Liver (tissue), 9 donors: ENCODE data around the gene ZNF620. TPM values are rescaled to one million over a fixed set of nuclear protein-coding genes. Genes with fewer than 3 reads are reported as not detected.
A peak's percentile ranks its signal among the peaks of the same experiment; 100 is the strongest.

Experiments
- DNase-seq: peaks from one replicate; pipeline ENCODE4 v3.0.0-alpha.2; 2017; ENCODE audit warnings: low spot score
- H3K27ac ChIP-seq, 2 donors: one replicate each; pipeline ENCODE4 v1.7.0; 2013; ENCODE audit warnings: inconsistent platforms in 2 of 2, low read length in 2 of 2, control low read depth in 1 of 2, low read depth in 1 of 2, mild to moderate bottlenecking in 1 of 2
- H3K27me3 ChIP-seq, 4 donors: one replicate each; pipeline versions ENCODE4 v1.6.1 to v1.7.0; 2013; ENCODE audit warnings: low read length in 3 of 4, inconsistent platforms in 1 of 4, mild to moderate bottlenecking in 1 of 4, moderate library complexity in 1 of 4; ENCODE audit not compliant: control insufficient read depth in 4 of 4, insufficient read depth in 4 of 4
- H3K36me3 ChIP-seq, 4 donors: one replicate each; pipeline versions ENCODE4 v1.6.1 to v1.7.0; 2013; ENCODE audit warnings: low read length in 3 of 4, mild to moderate bottlenecking in 3 of 4, low read depth in 1 of 4, moderate library complexity in 1 of 4; ENCODE audit not compliant: control insufficient read depth in 4 of 4, insufficient read depth in 3 of 4
- H3K4me1 ChIP-seq, 4 donors: one replicate each; pipeline versions ENCODE4 v1.6.1 to v1.7.0; 2013; ENCODE audit warnings: low read length in 3 of 4, mild to moderate bottlenecking in 3 of 4, moderate library complexity in 1 of 4; ENCODE audit not compliant: control insufficient read depth in 4 of 4, insufficient read depth in 4 of 4
- H3K4me3 ChIP-seq, 3 donors: one replicate each; pipeline versions ENCODE4 v1.6.1 to v1.7.0; 2013; ENCODE audit warnings: low read length in 3 of 3, control low read depth in 1 of 3, low read depth in 1 of 3, mild to moderate bottlenecking in 1 of 3
- H3K9ac ChIP-seq, 2 donors: one replicate each; pipeline ENCODE4 v1.7.0; 2013; ENCODE audit warnings: low read length in 2 of 2, mild to moderate bottlenecking in 2 of 2, moderate library complexity in 2 of 2, control low read depth in 1 of 2, low read depth in 1 of 2
- H3K9me3 ChIP-seq, 4 donors: one replicate each; pipeline versions ENCODE4 v1.6.1 to v1.7.0; 2013; ENCODE audit warnings: low read length in 3 of 4; ENCODE audit not compliant: control insufficient read depth in 4 of 4
- EGR1 ChIP-seq, 2 donors: IDR thresholded peaks; 2 replicates each; pipeline ENCODE4 v1.6.1; 2016 to 2018; ENCODE audit warnings: antibody characterized with exemption in 2 of 2, low read depth in 2 of 2
- FOXA1 ChIP-seq: IDR thresholded peaks from 2 replicates; pipeline ENCODE4 v1.6.1; 2016; ENCODE audit warnings: antibody characterized with exemption
- FOXA2 ChIP-seq: IDR thresholded peaks from 2 replicates; pipeline ENCODE4 v1.6.1; 2016; ENCODE audit warnings: antibody characterized with exemption
- GABPA ChIP-seq, 2 donors: IDR thresholded peaks in 1 of 2; conservative IDR thresholded peaks in 1 of 2; 2 replicates each; pipeline ENCODE4 v1.6.1; 2016; ENCODE audit warnings: antibody characterized with exemption in 2 of 2, mild to moderate bottlenecking in 1 of 2, moderate library complexity in 1 of 2
- HNF4A ChIP-seq, 2 donors: conservative IDR thresholded peaks; 2 replicates each; pipeline ENCODE4 v1.6.1; 2016; ENCODE audit warnings: antibody characterized with exemption in 2 of 2, mild to moderate bottlenecking in 2 of 2
- HNF4G ChIP-seq: IDR thresholded peaks from 2 replicates; pipeline ENCODE4 v1.6.1; 2016; ENCODE audit warnings: antibody characterized with exemption
- JUND ChIP-seq, 2 donors: IDR thresholded peaks; 2 replicates each; pipeline ENCODE4 v1.6.1; 2016; ENCODE audit warnings: antibody characterized with exemption in 2 of 2
- NR2F2 ChIP-seq: IDR thresholded peaks from 2 replicates; pipeline ENCODE4 v1.6.1; 2016; ENCODE audit warnings: antibody characterized with exemption
- RAD21 ChIP-seq, 2 donors: IDR thresholded peaks; 2 replicates each; pipeline ENCODE4 v1.6.1; 2016; ENCODE audit warnings: antibody characterized with exemption in 2 of 2, mild to moderate bottlenecking in 2 of 2
- RXRA ChIP-seq, 2 donors: IDR thresholded peaks; 2 replicates each; pipeline ENCODE4 v1.6.1; 2017 to 2018; ENCODE audit warnings: antibody characterized with exemption in 2 of 2, mild to moderate bottlenecking in 1 of 2
- SP1 ChIP-seq: IDR thresholded peaks from 2 replicates; pipeline ENCODE4 v1.6.1; 2018; ENCODE audit warnings: antibody characterized with exemption, mild to moderate bottlenecking
- TAF1 ChIP-seq: conservative IDR thresholded peaks from 2 replicates; pipeline ENCODE4 v1.6.1; 2016; ENCODE audit warnings: antibody characterized with exemption, mild to moderate bottlenecking
- YY1 ChIP-seq: IDR thresholded peaks from 2 replicates; pipeline ENCODE4 v1.6.1; 2016; ENCODE audit warnings: antibody characterized with exemption, mild to moderate bottlenecking
- WGBS: extraction: QIAGEN DNeasy Blood & Tissue Kit; methylation state at CpG from one replicate; pipeline ENCODE4 v1.1.7; 2013; 5-methylcytosine and 5-hydroxymethylcytosine counted together
- polyA plus RNA-seq, 2 donors: library from polyadenylated mRNA; stranded (reverse) in 1 of 2; unstranded in 1 of 2; fragments of 200-250 nt in 1 of 2; fragments of >200 nt in 1 of 2; fragmentation: Nextera tagmentation in 1 of 2; extraction: Ambion mirVana in 1 of 2; gene quantifications; one replicate each; pipeline versions ENCODE4 v1.2.1 to v1.2.3, GENCODE V29; 2013 to 2015
- total RNA-seq, 2 donors: library from RNA; depleted of rRNA; stranded (reverse); fragments of >200 nt; gene quantifications; one replicate each; pipeline ENCODE4 v1.2.3, GENCODE V29; 2014
- TF ChIP-seq, protein P1 (sequence below): IDR thresholded peaks from 2 replicates; pipeline ENCODE4 v1.6.1; 2016; ENCODE audit warnings: antibody characterized with exemption
- TF ChIP-seq, protein P2 (sequence below): IDR thresholded peaks from 2 replicates; pipeline ENCODE4 v1.6.1; 2016; ENCODE audit warnings: antibody characterized with exemption
- TF ChIP-seq, protein P3 (sequence below): fragments of 150-350 bp; IDR thresholded peaks from 2 replicates; pipeline ENCODE4 v1.5.1; 2017; ENCODE audit warnings: improper control_type of control experiment, low read depth, low read length; ENCODE audit not compliant: missing input control
- TF ChIP-seq, protein P4 (sequence below): IDR thresholded peaks from 2 replicates; pipeline ENCODE4 v1.6.1; 2016; ENCODE audit warnings: antibody characterized with exemption, mild to moderate bottlenecking
- TF ChIP-seq, protein P5 (sequence below): IDR thresholded peaks from 2 replicates; pipeline ENCODE4 v1.6.1; 2016; ENCODE audit warnings: antibody characterized with exemption
- donor health status: healthy.
- donor health status: healthy.
- donor health status: healthy.
- donor health status: healthy.
- donor health status: healthy.

ZNF620 gene
- total and polyA plus RNA-seq, 4 donors = 0.95 to 7.1 (median 1.7) TPM

DNA sequence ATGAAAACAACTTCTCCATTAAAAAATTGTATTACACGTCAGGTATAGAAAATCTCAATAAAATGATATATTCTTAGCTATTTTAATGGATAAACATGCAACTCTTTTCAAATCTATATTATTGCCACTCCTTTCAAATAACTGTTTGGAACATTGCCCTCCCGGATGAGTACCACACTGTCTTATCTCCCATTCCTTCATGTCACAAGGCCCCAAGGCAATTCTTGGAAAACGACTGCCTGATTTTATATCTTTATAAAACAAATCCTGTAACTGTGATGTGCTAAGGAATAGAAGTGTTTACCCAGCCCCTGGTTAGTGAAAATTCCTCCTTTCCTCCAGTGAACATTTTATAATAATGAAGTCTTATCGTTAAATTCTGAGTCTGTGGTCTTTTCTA lies 35.1 kb upstream of the ZNF620 start:
- Histone ChIP-seq H3K27ac (no peak overlapping the region), H3K4me1 (peaks cover 0 to 3% (median 1%) of the 10 kb centered on the region in 4 donors), H3K36me3 (peaks cover 0 to 4% (median 0%) of the 10 kb centered on the region in 4 donors), H3K27me3 (no peaks in the 10 kb centered on the region), H3K4me3 (no peak overlapping the region), H3K9me3 (no peaks in the 10 kb centered on the region), H3K9ac (no peak overlapping the region)
- TF ChIP-seq HNF4A (conservative IDR thresholded peaks at IDR 0.05) (no peak), HNF4G (no peak)
- TF ChIP-seq, protein P1, sequence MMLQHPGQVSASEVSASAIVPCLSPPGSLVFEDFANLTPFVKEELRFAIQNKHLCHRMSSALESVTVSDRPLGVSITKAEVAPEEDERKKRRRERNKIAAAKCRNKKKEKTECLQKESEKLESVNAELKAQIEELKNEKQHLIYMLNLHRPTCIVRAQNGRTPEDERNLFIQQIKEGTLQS = no peak
- 89% methylated on average over 4 of the region's 4 CpGs for whole genome bisulfite sequencing
- no peak for DNase-seq

DNA sequence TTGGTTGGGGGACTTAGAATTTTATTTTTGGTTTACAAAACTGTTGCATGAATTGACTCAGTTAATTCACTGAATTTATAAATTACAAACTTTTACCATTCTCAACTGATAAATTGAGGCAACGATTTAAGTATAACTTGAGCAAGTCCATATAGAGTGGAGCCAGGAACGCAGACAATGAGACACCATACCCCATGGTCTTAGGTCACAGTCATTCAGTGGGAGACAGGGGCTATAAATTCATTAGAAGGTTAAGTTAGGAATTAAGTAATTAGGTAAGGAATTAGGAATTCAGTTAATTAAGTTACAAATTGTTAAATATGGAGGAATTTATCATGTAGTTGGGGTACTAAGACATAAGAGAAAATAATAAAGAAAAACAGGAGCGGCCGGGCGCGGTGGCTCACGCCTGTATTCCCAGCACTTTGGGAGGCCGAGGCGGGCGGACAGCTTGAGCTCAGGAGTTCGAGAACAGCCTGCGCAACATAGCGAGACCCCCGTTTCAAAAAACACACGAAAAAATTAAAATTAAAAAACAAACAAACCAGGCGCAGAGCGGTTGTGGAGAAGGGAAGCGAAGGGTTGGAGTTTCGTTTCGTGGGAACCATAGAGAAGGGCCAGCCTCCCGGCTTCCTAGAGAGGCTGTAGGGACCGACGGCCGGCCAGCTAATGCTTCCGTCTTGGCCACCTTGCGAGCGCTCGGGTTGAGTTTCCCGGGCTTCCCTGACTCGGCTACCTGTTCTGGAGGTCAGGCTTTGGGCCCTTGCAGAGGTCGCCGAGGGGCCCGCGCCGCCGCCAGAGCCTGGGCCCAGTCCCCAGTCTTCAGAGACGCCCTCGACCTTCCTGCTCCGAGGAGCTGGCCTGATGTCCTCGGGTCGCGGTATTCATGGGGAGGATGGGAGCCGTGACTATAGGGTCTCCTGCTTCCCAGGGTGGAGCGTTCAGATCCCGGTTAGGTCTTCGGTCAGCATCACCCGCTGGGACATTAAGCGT lies 29.1 kb upstream of the ZNF620 start, which contains the start of gene ZNF619:
Gene ZNF619 (plus strand): TSS at position 645 of the 993 bp plus-strand sequence. CDS start 858 bp downstream, outside the sequence.
- H3K36me3 ChIP-seq = peaks cover under 1 to 22% (median 11%) of the 10 kb centered on the region in 4 donors
- TF ChIP-seq TAF1 (no peak), NR2F2 (peak; percentile 12), FOXA2 (no peak), FOXA1 (peak; percentile 7), YY1 (peak; percentile 72), RAD21 (IDR thresholded peaks at IDR 0.05) (peak; percentile 33 to 43), JUND (IDR thresholded peaks at IDR 0.05) (peak in 1 of 2 donors; percentile 16), GABPA (IDR thresholded peaks at IDR 0.05 in 1 of 2, conservative IDR thresholded peaks at IDR 0.05 in 1 of 2) (peak in 1 of 2 donors; percentile 71), SP1 (peak; percentile 8), HNF4A (conservative IDR thresholded peaks at IDR 0.05) (no peak), EGR1 (IDR thresholded peaks at IDR 0.05; ENCODE audit: low read depth in 2 of 2) (no peak), HNF4G (no peak), RXRA (IDR thresholded peaks at IDR 0.05) (peak in 1 of 2 donors; percentile 22)
- TF ChIP-seq, protein P2, sequence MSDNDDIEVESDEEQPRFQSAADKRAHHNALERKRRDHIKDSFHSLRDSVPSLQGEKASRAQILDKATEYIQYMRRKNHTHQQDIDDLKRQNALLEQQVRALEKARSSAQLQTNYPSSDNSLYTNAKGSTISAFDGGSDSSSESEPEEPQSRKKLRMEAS = peak; percentile 11
- TF ChIP-seq, protein P3, sequence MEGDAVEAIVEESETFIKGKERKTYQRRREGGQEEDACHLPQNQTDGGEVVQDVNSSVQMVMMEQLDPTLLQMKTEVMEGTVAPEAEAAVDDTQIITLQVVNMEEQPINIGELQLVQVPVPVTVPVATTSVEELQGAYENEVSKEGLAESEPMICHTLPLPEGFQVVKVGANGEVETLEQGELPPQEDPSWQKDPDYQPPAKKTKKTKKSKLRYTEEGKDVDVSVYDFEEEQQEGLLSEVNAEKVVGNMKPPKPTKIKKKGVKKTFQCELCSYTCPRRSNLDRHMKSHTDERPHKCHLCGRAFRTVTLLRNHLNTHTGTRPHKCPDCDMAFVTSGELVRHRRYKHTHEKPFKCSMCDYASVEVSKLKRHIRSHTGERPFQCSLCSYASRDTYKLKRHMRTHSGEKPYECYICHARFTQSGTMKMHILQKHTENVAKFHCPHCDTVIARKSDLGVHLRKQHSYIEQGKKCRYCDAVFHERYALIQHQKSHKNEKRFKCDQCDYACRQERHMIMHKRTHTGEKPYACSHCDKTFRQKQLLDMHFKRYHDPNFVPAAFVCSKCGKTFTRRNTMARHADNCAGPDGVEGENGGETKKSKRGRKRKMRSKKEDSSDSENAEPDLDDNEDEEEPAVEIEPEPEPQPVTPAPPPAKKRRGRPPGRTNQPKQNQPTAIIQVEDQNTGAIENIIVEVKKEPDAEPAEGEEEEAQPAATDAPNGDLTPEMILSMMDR = no peak
- TF ChIP-seq, protein P4, sequence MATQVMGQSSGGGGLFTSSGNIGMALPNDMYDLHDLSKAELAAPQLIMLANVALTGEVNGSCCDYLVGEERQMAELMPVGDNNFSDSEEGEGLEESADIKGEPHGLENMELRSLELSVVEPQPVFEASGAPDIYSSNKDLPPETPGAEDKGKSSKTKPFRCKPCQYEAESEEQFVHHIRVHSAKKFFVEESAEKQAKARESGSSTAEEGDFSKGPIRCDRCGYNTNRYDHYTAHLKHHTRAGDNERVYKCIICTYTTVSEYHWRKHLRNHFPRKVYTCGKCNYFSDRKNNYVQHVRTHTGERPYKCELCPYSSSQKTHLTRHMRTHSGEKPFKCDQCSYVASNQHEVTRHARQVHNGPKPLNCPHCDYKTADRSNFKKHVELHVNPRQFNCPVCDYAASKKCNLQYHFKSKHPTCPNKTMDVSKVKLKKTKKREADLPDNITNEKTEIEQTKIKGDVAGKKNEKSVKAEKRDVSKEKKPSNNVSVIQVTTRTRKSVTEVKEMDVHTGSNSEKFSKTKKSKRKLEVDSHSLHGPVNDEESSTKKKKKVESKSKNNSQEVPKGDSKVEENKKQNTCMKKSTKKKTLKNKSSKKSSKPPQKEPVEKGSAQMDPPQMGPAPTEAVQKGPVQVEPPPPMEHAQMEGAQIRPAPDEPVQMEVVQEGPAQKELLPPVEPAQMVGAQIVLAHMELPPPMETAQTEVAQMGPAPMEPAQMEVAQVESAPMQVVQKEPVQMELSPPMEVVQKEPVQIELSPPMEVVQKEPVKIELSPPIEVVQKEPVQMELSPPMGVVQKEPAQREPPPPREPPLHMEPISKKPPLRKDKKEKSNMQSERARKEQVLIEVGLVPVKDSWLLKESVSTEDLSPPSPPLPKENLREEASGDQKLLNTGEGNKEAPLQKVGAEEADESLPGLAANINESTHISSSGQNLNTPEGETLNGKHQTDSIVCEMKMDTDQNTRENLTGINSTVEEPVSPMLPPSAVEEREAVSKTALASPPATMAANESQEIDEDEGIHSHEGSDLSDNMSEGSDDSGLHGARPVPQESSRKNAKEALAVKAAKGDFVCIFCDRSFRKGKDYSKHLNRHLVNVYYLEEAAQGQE = peak; percentile 40
- TF ChIP-seq, protein P1 = no peak
- TF ChIP-seq, protein P5, sequence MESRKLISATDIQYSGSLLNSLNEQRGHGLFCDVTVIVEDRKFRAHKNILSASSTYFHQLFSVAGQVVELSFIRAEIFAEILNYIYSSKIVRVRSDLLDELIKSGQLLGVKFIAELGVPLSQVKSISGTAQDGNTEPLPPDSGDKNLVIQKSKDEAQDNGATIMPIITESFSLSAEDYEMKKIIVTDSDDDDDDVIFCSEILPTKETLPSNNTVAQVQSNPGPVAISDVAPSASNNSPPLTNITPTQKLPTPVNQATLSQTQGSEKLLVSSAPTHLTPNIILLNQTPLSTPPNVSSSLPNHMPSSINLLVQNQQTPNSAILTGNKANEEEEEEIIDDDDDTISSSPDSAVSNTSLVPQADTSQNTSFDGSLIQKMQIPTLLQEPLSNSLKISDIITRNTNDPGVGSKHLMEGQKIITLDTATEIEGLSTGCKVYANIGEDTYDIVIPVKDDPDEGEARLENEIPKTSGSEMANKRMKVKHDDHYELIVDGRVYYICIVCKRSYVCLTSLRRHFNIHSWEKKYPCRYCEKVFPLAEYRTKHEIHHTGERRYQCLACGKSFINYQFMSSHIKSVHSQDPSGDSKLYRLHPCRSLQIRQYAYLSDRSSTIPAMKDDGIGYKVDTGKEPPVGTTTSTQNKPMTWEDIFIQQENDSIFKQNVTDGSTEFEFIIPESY = peak; percentile 32
- H3K4me1 ChIP-seq = peaks cover 0 to 10% (median 7%) of the 10 kb centered on the region in 4 donors
- H3K4me3 ChIP-seq = peak within 1 kb of the TSS; percentile 80 to 95 (median 91)
- peak within 1 kb of the TSS in 1 of 2 donors; percentile 68 for H3K27ac ChIP-seq
- no peaks in the 10 kb centered on the region for H3K9me3 ChIP-seq
- peak; percentile 76 for DNase-seq
- 6% methylated on average over 48 of the region's 48 CpGs for WGBS
- H3K27me3 ChIP-seq = no peaks in the 10 kb centered on the region
- peak within 1 kb of the TSS; percentile 55 to 66 for H3K9ac ChIP-seq
